SK-N-SH treated with all-trans-retinoic acid at 6 μM for 48 hours (cell line): Measurements from ENCODE around the gene LUM.

Source experiments
- TCF4 ChIP-seq: fragments of 250-450 bp; sonication (Bioruptor Pico); IDR thresholded peaks from 2 replicates; pipeline ENCODE4 v1.8.0; 2021; ENCODE audit warnings: mild to moderate bottlenecking, moderate library complexity, borderline replicate concordance
- TF ChIP-seq, protein P1 (sequence below): fragments of 250-450 bp; sonication (Bioruptor Pico); IDR thresholded peaks from 2 replicates; pipeline ENCODE4 v1.8.0; 2020; ENCODE audit warnings: mild to moderate bottlenecking, moderate library complexity, borderline replicate concordance

DNA sequence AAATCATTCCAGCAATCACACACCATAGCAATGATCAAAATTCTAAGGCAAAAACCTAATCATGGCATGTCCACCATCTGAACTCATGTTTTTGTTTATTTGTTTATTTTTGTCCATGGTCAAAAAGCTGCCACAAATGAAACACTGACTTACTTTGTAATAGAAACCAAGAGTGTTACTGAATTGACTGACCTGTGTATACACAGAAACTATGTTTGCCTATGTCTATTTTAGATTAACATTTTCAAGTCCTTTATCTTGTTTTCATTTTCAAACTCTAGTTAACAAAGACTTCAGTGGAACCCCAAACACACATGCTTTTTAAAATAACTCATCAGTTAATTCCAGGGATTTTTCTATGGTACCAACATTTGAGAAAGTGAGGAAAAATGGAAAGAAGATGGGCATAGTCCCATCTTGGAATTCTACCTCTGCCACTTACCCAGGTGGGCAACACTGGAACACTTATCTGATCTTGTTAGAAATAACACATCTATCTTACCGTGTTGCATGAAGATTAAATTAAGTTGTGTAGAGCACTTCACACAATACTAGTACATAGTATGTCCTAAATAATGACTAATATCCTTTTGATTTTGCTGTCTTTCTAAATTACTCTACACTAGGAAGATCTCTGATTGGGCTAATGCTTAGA is 6.4 kb downstream of the LUM start:
- no peak for TF ChIP-seq TCF4
- TF ChIP-seq, protein P1, sequence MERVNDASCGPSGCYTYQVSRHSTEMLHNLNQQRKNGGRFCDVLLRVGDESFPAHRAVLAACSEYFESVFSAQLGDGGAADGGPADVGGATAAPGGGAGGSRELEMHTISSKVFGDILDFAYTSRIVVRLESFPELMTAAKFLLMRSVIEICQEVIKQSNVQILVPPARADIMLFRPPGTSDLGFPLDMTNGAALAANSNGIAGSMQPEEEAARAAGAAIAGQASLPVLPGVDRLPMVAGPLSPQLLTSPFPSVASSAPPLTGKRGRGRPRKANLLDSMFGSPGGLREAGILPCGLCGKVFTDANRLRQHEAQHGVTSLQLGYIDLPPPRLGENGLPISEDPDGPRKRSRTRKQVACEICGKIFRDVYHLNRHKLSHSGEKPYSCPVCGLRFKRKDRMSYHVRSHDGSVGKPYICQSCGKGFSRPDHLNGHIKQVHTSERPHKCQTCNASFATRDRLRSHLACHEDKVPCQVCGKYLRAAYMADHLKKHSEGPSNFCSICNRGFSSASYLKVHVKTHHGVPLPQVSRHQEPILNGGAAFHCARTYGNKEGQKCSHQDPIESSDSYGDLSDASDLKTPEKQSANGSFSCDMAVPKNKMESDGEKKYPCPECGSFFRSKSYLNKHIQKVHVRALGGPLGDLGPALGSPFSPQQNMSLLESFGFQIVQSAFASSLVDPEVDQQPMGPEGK (CRISPR knock-in tag), result no peak
